ENCODE measurements around the gene CDKN1A.

Gene CDKN1A

GRCh38 chr6:36713846-36714245 lies 35.3 kb downstream of the CDKN1A start:
- Histone ChIP-seq H3K79me2 (ENCODE audit: control insufficient read depth, insufficient read depth, low read length) (no peaks in the 10 kb centered on the region), H3K56ac (ENCODE audit: low read length) (no peak overlapping the region), H3K4me2 (ENCODE audit: low read length) (no peak overlapping the region), H3K79me1 (ENCODE audit: low read length) (no peaks in the 10 kb centered on the region), H2BK5ac (ENCODE audit: low read length) (no peak overlapping the region), H2BK15ac (replicated peaks; ENCODE audit: low read depth) (no peak overlapping the region), H3K18ac (ENCODE audit: low read length) (no peak overlapping the region), H3K4ac (ENCODE audit: low read depth, low read length) (no peak overlapping the region), H3K4me3 (ENCODE audit: low read length) (no peak overlapping the region), H3K9ac (ENCODE audit: low read length) (no peak overlapping the region), H2BK120ac (ENCODE audit: low read depth, low read length) (no peak overlapping the region), H3K23ac (ENCODE audit: low read length) (no peak overlapping the region), H3K27me3 (ENCODE audit: insufficient read depth, low read length, poor library complexity) (no peaks in the 10 kb centered on the region), H3K4me1 (ENCODE audit: control insufficient read depth, low read depth, low read length) (no peaks in the 10 kb centered on the region), H3K36me3 (ENCODE audit: control insufficient read depth, insufficient read depth, low read length) (no peaks in the 10 kb centered on the region), H4K8ac (ENCODE audit: low read depth, low read length) (no peak overlapping the region), H2AK5ac (ENCODE audit: low read length) (no peak overlapping the region), H3K27ac (ENCODE audit: low read depth, low read length) (no peak overlapping the region), H4K5ac (ENCODE audit: low read length) (no peak overlapping the region)
- WGBS (ENCODE audit: extremely low coverage, insufficient coverage, low lambda C conversion rate) = no CpG with 5 or more reads among the region's 8 CpGs
- no peak for DNase-seq

DNA sequence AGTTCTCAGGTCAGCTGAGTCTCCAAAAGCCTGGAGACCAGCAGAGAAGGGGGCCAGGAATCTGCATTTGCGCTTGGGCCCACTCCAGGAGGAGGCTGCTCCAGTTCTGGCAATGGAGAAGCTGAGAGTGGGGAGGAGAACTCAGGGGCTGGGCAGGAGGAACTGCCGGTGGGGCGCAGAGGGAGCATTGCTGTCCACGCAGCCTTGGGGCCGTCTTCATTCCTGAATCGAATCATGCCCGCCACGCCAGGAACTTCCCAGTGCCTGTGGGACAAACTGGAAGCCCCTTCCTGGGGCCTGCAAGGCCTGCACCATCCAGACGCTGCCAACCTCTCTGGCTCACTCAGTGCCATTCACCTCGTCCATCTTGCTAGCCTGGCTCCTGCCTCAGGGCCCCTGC lies 36.0 kb downstream of the CDKN1A start:
- Histone ChIP-seq H3K27ac (ENCODE audit: low read depth, low read length) (no peak overlapping the region), H2BK5ac (ENCODE audit: low read length) (no peak overlapping the region), H3K79me2 (ENCODE audit: control insufficient read depth, insufficient read depth, low read length) (no peaks in the 10 kb centered on the region), H3K27me3 (ENCODE audit: insufficient read depth, low read length, poor library complexity) (no peaks in the 10 kb centered on the region), H3K4me1 (ENCODE audit: control insufficient read depth, low read depth, low read length) (no peaks in the 10 kb centered on the region), H3K36me3 (ENCODE audit: control insufficient read depth, insufficient read depth, low read length) (no peaks in the 10 kb centered on the region), H4K8ac (ENCODE audit: low read depth, low read length) (no peak overlapping the region), H2AK5ac (ENCODE audit: low read length) (no peak overlapping the region), H4K5ac (ENCODE audit: low read length) (no peak overlapping the region), H3K4me3 (ENCODE audit: low read length) (no peak overlapping the region), H3K79me1 (ENCODE audit: low read length) (no peaks in the 10 kb centered on the region), H2BK120ac (ENCODE audit: low read depth, low read length) (no peak overlapping the region), H3K56ac (ENCODE audit: low read length) (no peak overlapping the region), H3K4ac (ENCODE audit: low read depth, low read length) (no peak overlapping the region), H3K4me2 (ENCODE audit: low read length) (no peak overlapping the region), H2BK15ac (replicated peaks; ENCODE audit: low read depth) (no peak overlapping the region), H3K23ac (ENCODE audit: low read length) (no peak overlapping the region), H3K18ac (ENCODE audit: low read length) (no peak overlapping the region), H3K9ac (ENCODE audit: low read length) (no peak overlapping the region)
- WGBS (ENCODE audit: extremely low coverage, insufficient coverage, low lambda C conversion rate) = no CpG with 5 or more reads among the region's 10 CpGs
- DNase-seq = no peak

- Histone ChIP-seq H3K79me1 (ENCODE audit: low read length) (no peaks in the 10 kb centered on the region), H3K27me3 (ENCODE audit: insufficient read depth, low read length, poor library complexity) (no peaks in the 10 kb centered on the region), H3K36me3 (ENCODE audit: control insufficient read depth, insufficient read depth, low read length) (no peaks in the 10 kb centered on the region), H3K4me3 (ENCODE audit: low read length) (no peak overlapping the region), H3K4me2 (ENCODE audit: low read length) (no peak overlapping the region), H3K9ac (ENCODE audit: low read length) (no peak overlapping the region), H3K56ac (ENCODE audit: low read length) (no peak overlapping the region), H3K23ac (ENCODE audit: low read length) (no peak overlapping the region), H4K8ac (ENCODE audit: low read depth, low read length) (no peak overlapping the region), H3K4me1 (ENCODE audit: control insufficient read depth, low read depth, low read length) (no peaks in the 10 kb centered on the region), H3K79me2 (ENCODE audit: control insufficient read depth, insufficient read depth, low read length) (no peaks in the 10 kb centered on the region), H4K5ac (ENCODE audit: low read length) (no peak overlapping the region), H2AK5ac (ENCODE audit: low read length) (no peak overlapping the region), H3K27ac (ENCODE audit: low read depth, low read length) (no peak overlapping the region), H2BK15ac (replicated peaks; ENCODE audit: low read depth) (no peak overlapping the region), H3K4ac (ENCODE audit: low read depth, low read length) (no peak overlapping the region), H2BK120ac (ENCODE audit: low read depth, low read length) (no peak overlapping the region), H2BK5ac (ENCODE audit: low read length) (no peak overlapping the region), H3K18ac (ENCODE audit: low read length) (no peak overlapping the region)
- DNase-seq = no peak
- no CpG with 5 or more reads among the region's 7 CpGs for WGBS (ENCODE audit: extremely low coverage, insufficient coverage, low lambda C conversion rate)
These were observed 37.0 kb downstream of the CDKN1A start for GRCh38 chr6:36715469-36715868.

DNA sequence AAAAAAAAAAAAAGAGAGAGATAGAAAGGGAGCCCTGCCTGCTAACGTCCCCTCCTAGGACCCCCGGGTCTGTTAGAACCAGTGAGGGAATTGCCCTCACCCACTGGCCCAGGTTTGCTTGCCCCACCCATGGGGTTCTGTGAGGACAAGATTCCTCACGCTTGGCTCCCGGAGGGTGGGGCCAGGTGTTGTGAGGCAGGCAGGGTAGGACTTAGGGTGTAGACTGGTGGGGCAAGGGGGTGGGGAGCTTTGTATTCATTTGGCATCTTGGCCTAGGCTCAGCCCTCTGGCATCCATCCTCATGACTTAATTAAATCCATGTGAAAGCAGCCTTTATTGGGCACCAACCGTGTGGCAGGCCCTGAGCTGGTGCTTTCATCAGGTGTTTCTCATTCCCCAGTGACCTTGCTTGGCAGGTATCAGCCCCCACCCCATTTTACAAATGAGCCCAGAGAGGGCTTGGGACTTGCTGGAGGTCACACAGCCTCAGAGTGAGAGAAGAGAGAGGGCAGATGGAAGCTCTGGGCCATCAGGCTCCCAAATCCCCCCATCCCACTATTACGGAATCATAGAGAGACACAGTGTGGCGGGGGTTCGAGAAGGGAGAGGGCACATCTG lies 38.1 kb downstream of the CDKN1A start:
- H3K4ac ChIP-seq (ENCODE audit: low read depth, low read length) = no peak overlapping the region
- no peak for DNase-seq
- no peak overlapping the region for H2BK120ac ChIP-seq (ENCODE audit: low read depth, low read length)
- no peaks in the 10 kb centered on the region for H3K27me3 ChIP-seq (ENCODE audit: insufficient read depth, low read length, poor library complexity)
- no peaks in the 10 kb centered on the region for H3K79me2 ChIP-seq (ENCODE audit: control insufficient read depth, insufficient read depth, low read length)
- H3K4me3 ChIP-seq (ENCODE audit: low read length) = no peak overlapping the region
- no peak overlapping the region for H3K18ac ChIP-seq (ENCODE audit: low read length)
- no peaks in the 10 kb centered on the region for H3K4me1 ChIP-seq (ENCODE audit: control insufficient read depth, low read depth, low read length)
- H3K4me2 ChIP-seq (ENCODE audit: low read length) = no peak overlapping the region
- no peaks in the 10 kb centered on the region for H3K36me3 ChIP-seq (ENCODE audit: control insufficient read depth, insufficient read depth, low read length)
- H4K8ac ChIP-seq (ENCODE audit: low read depth, low read length) = no peak overlapping the region
- H3K79me1 ChIP-seq (ENCODE audit: low read length) = no peaks in the 10 kb centered on the region
- H3K27ac ChIP-seq (ENCODE audit: low read depth, low read length) = no peak overlapping the region
- H2BK5ac ChIP-seq (ENCODE audit: low read length) = no peak overlapping the region
- no peak overlapping the region for H2BK15ac ChIP-seq (replicated peaks; ENCODE audit: low read depth)
- WGBS (ENCODE audit: extremely low coverage, insufficient coverage, low lambda C conversion rate) = no CpG with 5 or more reads among the region's 8 CpGs
- H3K9ac ChIP-seq (ENCODE audit: low read length) = no peak overlapping the region
- H3K56ac ChIP-seq (ENCODE audit: low read length) = no peak overlapping the region
- no peak overlapping the region for H4K5ac ChIP-seq (ENCODE audit: low read length)
- H3K23ac ChIP-seq (ENCODE audit: low read length) = no peak overlapping the region
- no peak overlapping the region for H2AK5ac ChIP-seq (ENCODE audit: low read length)

DNA sequence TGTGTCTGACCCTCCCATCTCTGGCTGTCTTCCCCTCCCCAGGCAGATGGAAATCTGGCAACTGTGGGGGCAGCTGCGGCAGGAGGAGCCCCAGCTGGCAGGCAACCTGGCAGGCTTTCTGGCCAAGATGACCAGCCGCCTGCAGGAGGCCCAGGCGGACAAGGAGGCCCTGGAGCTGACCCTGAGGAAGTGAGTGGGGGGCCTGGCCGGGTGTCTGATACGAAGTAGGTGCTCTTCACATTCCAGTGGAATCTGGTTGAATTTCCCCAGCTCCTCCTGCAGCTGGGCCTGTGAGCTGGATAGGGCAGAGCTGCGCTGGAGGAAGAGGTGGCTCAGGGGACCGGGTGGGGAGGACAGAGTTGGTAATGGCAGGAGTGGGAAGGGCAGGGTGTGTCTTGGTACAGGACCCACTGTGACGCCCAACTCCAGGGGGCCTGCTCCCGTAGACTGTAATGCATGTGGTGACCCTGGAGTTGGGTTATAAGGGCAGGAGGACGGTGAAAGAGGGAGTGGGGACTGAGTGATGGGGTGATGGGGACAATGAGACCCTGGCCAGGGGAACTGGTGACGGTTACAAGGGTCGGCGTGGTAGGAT lies 38.8 kb downstream of the CDKN1A start:
- Histone ChIP-seq H2AK5ac (ENCODE audit: low read length) (no peak overlapping the region), H3K27ac (ENCODE audit: low read depth, low read length) (no peak overlapping the region), H3K23ac (ENCODE audit: low read length) (no peak overlapping the region), H2BK5ac (ENCODE audit: low read length) (no peak overlapping the region), H3K79me1 (ENCODE audit: low read length) (no peaks in the 10 kb centered on the region), H3K4me3 (ENCODE audit: low read length) (no peak overlapping the region), H4K5ac (ENCODE audit: low read length) (no peak overlapping the region), H3K4me2 (ENCODE audit: low read length) (no peak overlapping the region), H3K4ac (ENCODE audit: low read depth, low read length) (no peak overlapping the region), H2BK15ac (replicated peaks; ENCODE audit: low read depth) (no peak overlapping the region), H2BK120ac (ENCODE audit: low read depth, low read length) (no peak overlapping the region), H4K8ac (ENCODE audit: low read depth, low read length) (no peak overlapping the region), H3K56ac (ENCODE audit: low read length) (no peak overlapping the region), H3K79me2 (ENCODE audit: control insufficient read depth, insufficient read depth, low read length) (no peaks in the 10 kb centered on the region), H3K27me3 (ENCODE audit: insufficient read depth, low read length, poor library complexity) (no peaks in the 10 kb centered on the region), H3K18ac (ENCODE audit: low read length) (no peak overlapping the region), H3K9ac (ENCODE audit: low read length) (no peak overlapping the region), H3K4me1 (ENCODE audit: control insufficient read depth, low read depth, low read length) (no peaks in the 10 kb centered on the region), H3K36me3 (ENCODE audit: control insufficient read depth, insufficient read depth, low read length) (no peaks in the 10 kb centered on the region)
- DNase-seq = no peak
- no CpG with 5 or more reads among the region's 13 CpGs for WGBS (ENCODE audit: extremely low coverage, insufficient coverage, low lambda C conversion rate)

Data from mesendoderm (in vitro differentiated cells).